ENCODE measurements around the gene HNRNPDL. TPM values are rescaled to one million over a fixed set of nuclear protein-coding genes. Genes with fewer than 3 reads are reported as not detected.

The HNRNPDL gene
- total RNA-seq, 1 experiment from 2014 or later, result 472 TPM

GRCh38 chr4:82452026-82452425, 21.8 kb upstream of the HNRNPDL start:
- Histone ChIP-seq H2BK12ac (ENCODE audit: insufficient read length, low read depth, low read length) (no peak overlapping the region), H4K20me1 (ENCODE audit: control insufficient read depth, insufficient read depth, insufficient read length) (no peaks in the 10 kb centered on the region), H4K91ac (ENCODE audit: insufficient read length, low read depth, low read length) (no peak overlapping the region), H3K23ac (ENCODE audit: insufficient read length, low read depth, low read length) (no peak overlapping the region), H3K14ac (ENCODE audit: insufficient read depth, low read length) (no peak overlapping the region), H3T11ph (ENCODE audit: low read length) (no peak overlapping the region), H3K27ac (ENCODE audit: insufficient read length, low read depth, low read length) (no peak overlapping the region), H2BK120ac (ENCODE audit: low read depth, low read length, poor library complexity, severe bottlenecking) (no peak overlapping the region), H4K5ac (ENCODE audit: insufficient read length, low read depth, low read length) (no peak overlapping the region), H2AK5ac (ENCODE audit: insufficient read length, low read length) (no peak overlapping the region), H3K4ac (ENCODE audit: low read depth, low read length) (no peak overlapping the region), H3K27me3 (ENCODE audit: insufficient read depth, low read length) (no peaks in the 10 kb centered on the region), H2BK15ac (ENCODE audit: low read depth, low read length) (no peak overlapping the region), H4K8ac (replicated peaks; ENCODE audit: insufficient read length, low read depth, low read length) (no peak overlapping the region), H3K56ac (ENCODE audit: insufficient read length, low read depth, low read length) (no peak overlapping the region), H2BK20ac (ENCODE audit: low read depth, low read length, poor library complexity, severe bottlenecking) (no peak overlapping the region), H3K4me2 (ENCODE audit: insufficient read depth, insufficient read length, low read length) (no peak overlapping the region), H3K9ac (ENCODE audit: extremely low read depth, insufficient read length, low read length) (no peak overlapping the region), H3K9me3 (ENCODE audit: control insufficient read depth, low read depth, low read length) (no peaks in the 10 kb centered on the region), H3K79me1 (ENCODE audit: insufficient read depth, low read depth, low read length, poor library complexity, severe bottlenecking) (no peaks in the 10 kb centered on the region), H3K23me2 (ENCODE audit: insufficient read length, low read depth, low read length, poor library complexity, severe bottlenecking) (no peaks in the 10 kb centered on the region), H3K79me2 (ENCODE audit: insufficient read depth, low read length) (peaks cover 7% of the 10 kb centered on the region), H2AFZ (ENCODE audit: low read length) (no peak overlapping the region), H2BK5ac (ENCODE audit: insufficient read length, low read length) (no peak overlapping the region), H3K4me1 (ENCODE audit: insufficient read depth, low read length) (no peaks in the 10 kb centered on the region), H3K18ac (ENCODE audit: insufficient read length, low read depth, low read length) (no peak overlapping the region)
- Mint-ChIP-seq H3K27me3 (ENCODE audit: low read depth) (no peaks in the 10 kb centered on the region), H3K4me1 (peaks cover 7 to 8% of the 10 kb centered on the region in 2 experiments), H3K9me3 (no peaks in the 10 kb centered on the region), H3K4me3 (no peak overlapping the region), H3K36me3 (ENCODE audit: insufficient read depth in 1 of 3, low read depth in 3 of 3) (peaks cover 58 to 84% (median 82%) of the 10 kb centered on the region in 3 experiments), H3K27ac (no peak overlapping the region)
- DNase-seq, result no peak
- no CpG with 5 or more reads among the region's 7 CpGs for WGBS (ENCODE audit: extremely low coverage, insufficient read length, low lambda C conversion rate)
- TF ChIP-seq CTCF (conservative IDR thresholded peaks at IDR 0.05), result no peak
